Measurements from ENCODE around the gene HMMR.

Gene HMMR

DNA sequence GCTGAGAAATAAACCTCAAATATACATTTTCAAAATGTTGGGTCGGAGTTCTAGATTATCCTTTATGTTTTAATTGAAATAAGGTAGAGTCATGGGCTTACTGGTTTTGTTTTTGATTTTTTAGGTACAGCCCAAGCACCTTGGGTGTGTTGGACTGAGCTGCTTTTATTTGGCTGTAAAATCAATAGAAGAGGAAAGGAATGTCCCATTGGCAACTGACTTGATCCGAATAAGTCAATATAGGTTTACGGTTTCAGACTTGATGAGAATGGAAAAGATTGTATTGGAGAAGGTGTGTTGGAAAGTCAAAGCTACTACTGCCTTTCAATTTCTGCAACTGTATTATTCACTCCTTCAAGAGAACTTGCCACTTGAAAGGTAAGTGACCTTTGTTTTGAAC lies 19.5 kb upstream of the HMMR start:
- Histone ChIP-seq H3K36me3 (ENCODE audit: control insufficient read depth, insufficient read depth, low read length) (no peaks in the 10 kb centered on the region), H3K9me3 (ENCODE audit: control insufficient read depth, low read length) (no peaks in the 10 kb centered on the region), H3K4me2 (ENCODE audit: low read length) (no peak overlapping the region), H3K79me2 (peaks cover 17% of the 10 kb centered on the region), H3K27ac (no peak overlapping the region), H2AFZ (no peak overlapping the region), H3K9ac (no peak overlapping the region), H3K4me3 (ENCODE audit: low read depth, low read length) (no peak overlapping the region), H3K27me3 (ENCODE audit: control insufficient read depth, insufficient read depth, low read length) (no peaks in the 10 kb centered on the region), H3K4me1 (peaks cover 12% of the 10 kb centered on the region)
- TF ChIP-seq, protein P1, sequence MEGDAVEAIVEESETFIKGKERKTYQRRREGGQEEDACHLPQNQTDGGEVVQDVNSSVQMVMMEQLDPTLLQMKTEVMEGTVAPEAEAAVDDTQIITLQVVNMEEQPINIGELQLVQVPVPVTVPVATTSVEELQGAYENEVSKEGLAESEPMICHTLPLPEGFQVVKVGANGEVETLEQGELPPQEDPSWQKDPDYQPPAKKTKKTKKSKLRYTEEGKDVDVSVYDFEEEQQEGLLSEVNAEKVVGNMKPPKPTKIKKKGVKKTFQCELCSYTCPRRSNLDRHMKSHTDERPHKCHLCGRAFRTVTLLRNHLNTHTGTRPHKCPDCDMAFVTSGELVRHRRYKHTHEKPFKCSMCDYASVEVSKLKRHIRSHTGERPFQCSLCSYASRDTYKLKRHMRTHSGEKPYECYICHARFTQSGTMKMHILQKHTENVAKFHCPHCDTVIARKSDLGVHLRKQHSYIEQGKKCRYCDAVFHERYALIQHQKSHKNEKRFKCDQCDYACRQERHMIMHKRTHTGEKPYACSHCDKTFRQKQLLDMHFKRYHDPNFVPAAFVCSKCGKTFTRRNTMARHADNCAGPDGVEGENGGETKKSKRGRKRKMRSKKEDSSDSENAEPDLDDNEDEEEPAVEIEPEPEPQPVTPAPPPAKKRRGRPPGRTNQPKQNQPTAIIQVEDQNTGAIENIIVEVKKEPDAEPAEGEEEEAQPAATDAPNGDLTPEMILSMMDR (IDR thresholded peaks at IDR 0.05): no peak

DNA sequence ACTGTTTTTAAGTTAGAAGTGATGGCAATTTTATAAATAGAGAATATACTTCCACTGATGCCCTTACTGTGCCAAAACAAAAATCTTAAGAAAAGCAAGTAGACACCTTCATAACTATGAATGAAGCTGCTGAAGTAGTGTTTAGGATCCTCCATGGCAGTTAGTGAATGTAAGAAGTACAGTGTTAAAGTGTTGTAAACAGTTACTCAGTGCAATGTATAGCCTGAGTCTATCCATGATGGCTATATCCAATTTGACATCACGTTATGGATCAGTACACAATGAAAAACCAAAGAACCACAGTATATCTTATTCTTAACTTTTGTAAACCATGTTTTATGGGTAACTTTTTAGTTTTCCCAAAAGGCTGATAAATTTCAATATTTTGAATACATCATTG lies 15.9 kb upstream of the HMMR start:
- Histone ChIP-seq H3K79me2 (peaks cover 6% of the 10 kb centered on the region), H3K27me3 (ENCODE audit: control insufficient read depth, insufficient read depth, low read length) (no peaks in the 10 kb centered on the region), H3K9me3 (ENCODE audit: control insufficient read depth, low read length) (no peaks in the 10 kb centered on the region), H3K4me3 (ENCODE audit: low read depth, low read length) (no peak overlapping the region), H3K9ac (no peak overlapping the region), H3K4me1 (peaks cover 9% of the 10 kb centered on the region), H2AFZ (no peak overlapping the region), H3K36me3 (ENCODE audit: control insufficient read depth, insufficient read depth, low read length) (no peaks in the 10 kb centered on the region), H3K27ac (no peak overlapping the region), H3K4me2 (ENCODE audit: low read length) (no peak overlapping the region)
- TF ChIP-seq, protein P1 (IDR thresholded peaks at IDR 0.05): no peak

DNA sequence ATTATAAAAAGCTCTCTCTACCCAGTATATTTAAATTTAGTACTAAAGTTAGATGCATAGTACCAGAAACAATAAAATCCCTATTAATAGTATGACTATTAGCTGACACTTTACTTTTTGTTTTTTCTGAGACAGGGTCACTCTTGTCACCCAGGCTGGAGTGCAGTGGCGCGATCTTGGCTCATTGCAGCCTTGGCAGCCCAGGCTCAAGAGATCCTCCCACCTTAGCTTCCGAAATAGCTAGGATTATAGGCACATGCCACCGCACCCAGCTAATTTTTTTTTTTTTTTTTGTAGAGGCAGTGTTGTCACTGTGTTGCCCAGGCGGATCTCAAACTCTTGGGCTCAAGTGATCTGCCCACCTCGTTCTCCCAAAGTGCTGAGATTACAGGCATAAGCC lies 15.1 kb upstream of the HMMR start:
- peaks cover 5% of the 10 kb centered on the region for H3K4me1 ChIP-seq
- H3K36me3 ChIP-seq (ENCODE audit: control insufficient read depth, insufficient read depth, low read length): no peaks in the 10 kb centered on the region
- H3K79me2 ChIP-seq: no peaks in the 10 kb centered on the region

DNA sequence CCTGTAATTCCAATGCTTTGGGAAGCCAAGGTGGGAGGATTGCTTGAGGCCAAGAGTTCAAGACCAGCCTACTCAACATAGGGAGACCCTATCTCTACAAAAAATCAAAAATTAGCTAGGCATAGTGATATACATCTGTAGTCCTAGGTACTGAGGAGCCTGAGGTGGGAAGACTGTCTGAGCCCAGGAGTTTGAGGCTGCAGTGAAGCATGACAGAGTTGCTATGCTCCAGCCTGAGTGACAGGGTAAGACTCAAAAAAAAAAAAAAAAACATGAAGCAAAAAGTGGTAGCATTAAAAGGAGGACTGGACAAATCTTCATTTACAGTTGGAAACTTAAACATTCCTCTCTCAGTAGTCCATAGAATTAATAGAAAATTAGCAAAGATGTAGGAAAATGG lies 13.2 kb upstream of the HMMR start:
- Histone ChIP-seq H3K9me3 (ENCODE audit: control insufficient read depth, low read length) (no peaks in the 10 kb centered on the region), H2AFZ (no peak overlapping the region), H3K27me3 (ENCODE audit: control insufficient read depth, insufficient read depth, low read length) (no peaks in the 10 kb centered on the region), H3K4me1 (peaks cover 4% of the 10 kb centered on the region), H3K4me3 (ENCODE audit: low read depth, low read length) (no peak overlapping the region), H3K4me2 (ENCODE audit: low read length) (no peak overlapping the region), H3K9ac (no peak overlapping the region), H3K27ac (no peak overlapping the region), H3K79me2 (no peaks in the 10 kb centered on the region), H3K36me3 (ENCODE audit: control insufficient read depth, insufficient read depth, low read length) (no peaks in the 10 kb centered on the region)
- TF ChIP-seq, protein P1 (IDR thresholded peaks at IDR 0.05): no peak

More for the DNA sequence above, 15.1 kb upstream of the HMMR start:
- Histone ChIP-seq H3K4me2 (ENCODE audit: low read length) (no peak overlapping the region), H3K9me3 (ENCODE audit: control insufficient read depth, low read length) (no peaks in the 10 kb centered on the region), H3K27me3 (ENCODE audit: control insufficient read depth, insufficient read depth, low read length) (no peaks in the 10 kb centered on the region), H3K9ac (no peak overlapping the region), H2AFZ (no peak overlapping the region), H3K4me3 (ENCODE audit: low read depth, low read length) (no peak overlapping the region), H3K27ac (no peak overlapping the region)
- TF ChIP-seq, protein P1 (IDR thresholded peaks at IDR 0.05): no peak

DNA sequence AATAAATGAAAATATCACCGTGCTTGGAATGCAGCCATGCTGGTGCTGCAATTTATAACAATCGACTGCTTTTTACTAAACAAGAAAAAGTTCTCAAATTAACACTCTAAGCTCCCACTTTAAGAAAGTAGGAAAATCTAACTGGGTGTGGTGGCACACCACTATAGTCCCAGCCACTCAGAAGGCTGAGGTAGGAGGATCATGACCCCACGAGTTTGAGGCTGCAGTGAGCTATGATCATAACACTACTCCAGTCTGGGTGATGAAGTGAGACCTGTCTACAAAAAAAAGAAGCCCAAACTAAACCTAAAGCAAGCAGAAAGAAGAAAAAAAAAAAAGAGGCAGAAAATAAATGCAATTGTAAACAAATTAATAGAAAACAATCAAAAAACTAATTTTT lies 12.6 kb upstream of the HMMR start:
- Histone ChIP-seq H3K27me3 (ENCODE audit: control insufficient read depth, insufficient read depth, low read length) (no peaks in the 10 kb centered on the region), H3K4me3 (ENCODE audit: low read depth, low read length) (no peak overlapping the region), H3K4me2 (ENCODE audit: low read length) (no peak overlapping the region), H2AFZ (no peak overlapping the region), H3K9me3 (ENCODE audit: control insufficient read depth, low read length) (no peaks in the 10 kb centered on the region), H3K79me2 (no peaks in the 10 kb centered on the region), H3K9ac (no peak overlapping the region), H3K4me1 (peaks cover 4% of the 10 kb centered on the region), H3K27ac (no peak overlapping the region), H3K36me3 (ENCODE audit: control insufficient read depth, insufficient read depth, low read length) (no peaks in the 10 kb centered on the region)
- TF ChIP-seq, protein P1 (IDR thresholded peaks at IDR 0.05): no peak
